Measurements from ENCODE around the gene HAAO. TPM values are rescaled to one million over a fixed set of nuclear protein-coding genes. Genes with fewer than 3 reads are reported as not detected.

HAAO gene
- total RNA-seq, 1 experiment from 2014 or later, result 6.6 TPM

GRCh38 chr2:42724886-42725285, 67.5 kb downstream of the HAAO start:
- Histone ChIP-seq H3T11ph (ENCODE audit: low read length) (no peak overlapping the region), H2BK5ac (ENCODE audit: insufficient read length, low read length) (no peak overlapping the region), H3K9me3 (ENCODE audit: control insufficient read depth, low read depth, low read length) (no peaks in the 10 kb centered on the region), H3K14ac (ENCODE audit: insufficient read depth, low read length) (no peak overlapping the region), H3K56ac (ENCODE audit: insufficient read length, low read depth, low read length) (no peak overlapping the region), H3K23ac (ENCODE audit: insufficient read length, low read depth, low read length) (no peak overlapping the region), H3K9ac (ENCODE audit: extremely low read depth, insufficient read length, low read length) (no peak overlapping the region), H3K79me2 (ENCODE audit: insufficient read depth, low read length) (no peaks in the 10 kb centered on the region), H3K18ac (ENCODE audit: insufficient read length, low read depth, low read length) (no peak overlapping the region), H2BK120ac (ENCODE audit: low read depth, low read length, poor library complexity, severe bottlenecking) (no peak overlapping the region), H3K23me2 (ENCODE audit: insufficient read length, low read depth, low read length, poor library complexity, severe bottlenecking) (no peaks in the 10 kb centered on the region), H3K27ac (ENCODE audit: insufficient read length, low read depth, low read length) (no peak overlapping the region), H3K4ac (ENCODE audit: low read depth, low read length) (no peak overlapping the region), H2AFZ (ENCODE audit: low read length) (no peak overlapping the region), H3K4me1 (ENCODE audit: insufficient read depth, low read length) (peaks cover 6% of the 10 kb centered on the region; the same call in 1 of the 2 replicates), H3K4me2 (ENCODE audit: insufficient read depth, insufficient read length, low read length) (no peak overlapping the region), H2BK20ac (ENCODE audit: low read depth, low read length, poor library complexity, severe bottlenecking) (no peak overlapping the region), H3K27me3 (ENCODE audit: insufficient read depth, low read length) (no peaks in the 10 kb centered on the region), H3K79me1 (ENCODE audit: insufficient read depth, low read depth, low read length, poor library complexity, severe bottlenecking) (no peaks in the 10 kb centered on the region), H4K5ac (ENCODE audit: insufficient read length, low read depth, low read length) (no peak overlapping the region), H4K20me1 (ENCODE audit: control insufficient read depth, insufficient read depth, insufficient read length) (no peaks in the 10 kb centered on the region), H4K8ac (replicated peaks; ENCODE audit: insufficient read length, low read depth, low read length) (no peak overlapping the region), H2BK15ac (ENCODE audit: low read depth, low read length) (no peak overlapping the region), H4K91ac (ENCODE audit: insufficient read length, low read depth, low read length) (no peak overlapping the region), H2BK12ac (ENCODE audit: insufficient read length, low read depth, low read length) (no peak overlapping the region), H2AK5ac (ENCODE audit: insufficient read length, low read length) (no peak overlapping the region)
- no peak for TF ChIP-seq CTCF (conservative IDR thresholded peaks at IDR 0.05)
- no peak for DNase-seq
- Mint-ChIP-seq H3K27me3 (ENCODE audit: low read depth) (no peaks in the 10 kb centered on the region; the same call in 1 of the 2 replicates), H3K4me1 (peaks cover 13 to 14% of the 10 kb centered on the region in 2 experiments), H3K9me3 (peaks cover 6 to 10% of the 10 kb centered on the region in 2 experiments; a peak in 4 of 5 replicates), H3K4me3 (no peak overlapping the region), H3K27ac (peak overlapping the region in 1 of 3 experiments; percentile 79; a peak in 2 of 7 replicates), H3K36me3 (ENCODE audit: insufficient read depth in 1 of 3, low read depth in 3 of 3) (peaks cover 7 to 12% (median 10%) of the 10 kb centered on the region in 3 experiments)
- no CpG with 5 or more reads among the region's 2 CpGs for WGBS (ENCODE audit: extremely low coverage, insufficient read length, low lambda C conversion rate)

Measured in H9 (cell line).